Activated naive CD8-positive, alpha-beta T cell treated with anti-CD3 and anti-CD28 coated beads, Interleukin-2, amount 50 U/mL, for 24 hours (primary cell): ENCODE measurements around the gene ATF6B.

Experiments used
- ATAC-seq: fragments of 150-1000 bp; cut with Tn5 transposase; one replicate; pipeline ENCODE4 v1.10.0; 2021
- DNase-seq: peaks from one replicate; pipeline ENCODE4 v3.0.0; 2021
- H3K27ac Mint-ChIP-seq: one replicate; pipeline ENCODE4 v1.8.0; 2021; ENCODE audit warnings: mild to moderate bottlenecking, mixed read lengths
- H3K27me3 Mint-ChIP-seq: one replicate; pipeline ENCODE4 v1.8.0; 2021; ENCODE audit warnings: mixed read lengths
- H3K36me3 Mint-ChIP-seq: one replicate; pipeline ENCODE4 v1.8.0; 2021; ENCODE audit warnings: low read depth, mixed read lengths
- H3K4me1 Mint-ChIP-seq: one replicate; pipeline ENCODE4 v1.8.0; 2021; ENCODE audit warnings: mixed read lengths
- H3K4me3 Mint-ChIP-seq: one replicate; pipeline ENCODE4 v1.8.0; 2021; ENCODE audit warnings: mild to moderate bottlenecking, moderate library complexity, mixed read lengths
- H3K9me3 Mint-ChIP-seq: one replicate; pipeline ENCODE4 v1.8.0; 2021; ENCODE audit warnings: mixed read lengths

ATF6B gene

DNA sequence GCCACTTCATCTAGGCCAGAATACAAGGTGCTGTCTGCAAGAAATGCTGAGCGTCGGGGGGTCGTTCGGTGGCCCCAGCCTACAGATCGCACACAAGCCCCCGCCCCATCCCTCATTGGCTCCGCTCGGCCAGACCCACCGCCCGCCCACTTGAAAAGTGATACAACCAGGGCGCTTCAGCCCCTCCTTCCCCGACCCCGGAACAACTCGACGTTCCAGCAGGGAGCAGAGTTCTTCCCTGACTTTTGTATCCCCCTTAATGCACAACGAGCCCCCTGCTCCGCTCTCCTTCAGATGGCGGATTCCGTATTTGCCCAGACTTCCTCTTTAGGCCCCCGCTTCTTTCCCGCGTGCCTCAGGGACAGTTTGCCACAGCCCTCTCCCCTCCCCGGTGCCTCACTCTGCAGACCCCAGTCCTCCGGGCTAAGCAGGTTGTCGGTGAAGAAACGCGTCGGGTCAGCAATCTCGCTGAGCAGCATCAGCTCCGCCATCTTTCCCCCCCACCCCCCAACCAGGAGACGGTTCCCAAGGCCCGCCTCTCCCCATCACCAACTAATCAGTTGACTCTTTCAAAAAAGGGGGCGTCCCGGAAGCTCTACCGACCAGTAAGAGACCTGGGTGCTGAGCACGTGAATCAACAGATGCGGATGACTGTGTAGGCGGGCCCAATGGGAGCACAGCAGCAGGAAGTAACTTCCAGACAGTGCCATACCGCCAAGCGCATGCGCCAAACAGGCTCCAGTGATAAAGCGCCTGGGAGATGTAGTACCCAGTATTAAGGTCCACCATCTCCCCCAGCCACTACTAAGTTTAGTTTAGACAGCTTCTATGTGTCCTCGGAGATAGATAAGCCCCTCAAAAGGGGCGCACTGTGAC is at the start of gene ATF6B:
Gene ATF6B, minus strand, starts transcription at position 530 of the 876 bp plus-strand sequence. Its CDS starts 39 bp downstream, at position 491.
- Mint-ChIP-seq H3K4me1 (peaks cover 37% of the 10 kb centered on the region), H3K36me3 (peaks cover 9% of the 10 kb centered on the region), H3K4me3 (peak within 1 kb of the TSS; percentile 99)

DNA sequence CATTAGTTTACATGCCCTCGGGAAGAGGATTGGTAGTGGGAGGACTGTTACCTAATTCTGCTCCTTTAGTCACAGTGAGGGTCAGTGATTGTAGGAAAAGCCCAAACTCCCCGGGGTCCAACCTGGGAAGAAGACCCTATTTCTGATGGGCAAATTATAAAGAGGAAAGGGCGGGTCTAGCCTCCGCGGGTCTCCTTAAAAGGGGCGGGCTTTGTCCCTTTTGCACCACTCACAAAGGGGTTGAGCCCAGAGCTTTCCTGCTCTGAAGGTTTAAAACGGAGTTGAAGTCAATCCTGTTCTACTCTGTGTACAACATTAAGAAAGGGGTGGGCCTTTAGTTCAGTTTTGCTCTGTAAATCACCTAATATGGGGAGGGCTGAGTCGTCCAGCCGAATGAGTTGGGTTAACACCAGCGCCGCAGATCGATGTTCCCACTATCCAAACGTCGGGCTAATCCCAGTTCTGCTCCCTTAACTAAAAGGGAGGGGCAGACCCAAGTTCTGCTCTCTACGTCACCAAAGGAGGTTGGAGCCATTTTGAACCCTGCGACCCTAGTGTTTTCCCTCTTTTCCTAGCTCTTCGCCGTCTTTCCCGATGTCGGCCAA is 49.2 kb upstream of the ATF6B start:
- DNase-seq (peak; percentile 49), ATAC-seq (no peak)
- Mint-ChIP-seq H3K27me3 (no peaks in the 10 kb centered on the region), H3K36me3 (peaks cover 26% of the 10 kb centered on the region), H3K4me3 (peak overlapping the region; percentile 96), H3K9me3 (no peaks in the 10 kb centered on the region), H3K27ac (peak overlapping the region; percentile 93), H3K4me1 (peaks cover 77% of the 10 kb centered on the region)

More for the DNA sequence above, at the start of gene ATF6B:
- ATAC-seq (peak; percentile 94), DNase-seq (peak; percentile 95)
- Mint-ChIP-seq H3K27ac (peak within 1 kb of the TSS; percentile 96), H3K27me3 (no peaks in the 10 kb centered on the region), H3K9me3 (no peaks in the 10 kb centered on the region)

DNA sequence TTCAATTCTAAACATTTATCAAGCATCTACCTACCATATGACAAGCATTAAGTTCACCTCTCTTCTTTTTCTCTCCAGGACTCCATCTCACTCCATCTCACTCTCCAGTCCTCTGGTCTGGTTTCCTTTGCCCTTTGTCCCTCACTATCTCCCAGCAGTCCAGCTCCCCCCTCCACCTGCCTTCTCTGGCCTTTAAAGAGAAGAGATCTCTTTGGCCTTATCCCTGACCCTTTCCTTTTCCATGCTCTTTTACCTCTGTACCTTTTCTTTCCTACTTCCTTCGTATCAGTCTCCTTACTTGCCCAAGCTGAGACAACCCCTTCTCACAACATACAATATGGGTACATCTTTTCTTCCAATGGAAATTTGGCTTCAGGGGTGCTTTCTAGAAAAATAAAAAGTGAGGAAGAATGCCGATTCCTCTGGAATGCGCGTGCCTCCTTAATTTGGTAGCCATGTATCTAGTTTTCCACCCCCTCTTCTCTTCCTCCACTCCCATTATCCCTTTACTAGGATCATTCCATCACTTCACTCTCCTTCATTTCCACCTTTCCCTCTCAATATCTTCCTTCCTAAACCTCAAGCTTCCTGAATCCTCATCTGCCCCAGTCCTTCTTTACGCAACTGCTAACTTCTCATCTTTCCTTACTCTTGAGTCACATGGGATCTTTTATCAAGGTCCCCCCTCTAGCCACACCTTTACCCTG is 48.6 kb upstream of the ATF6B start:
- Mint-ChIP-seq H3K4me3 (peak overlapping the region; percentile 96), H3K27ac (peak overlapping the region; percentile 93), H3K4me1 (peaks cover 77% of the 10 kb centered on the region), H3K36me3 (peaks cover 26% of the 10 kb centered on the region), H3K27me3 (no peaks in the 10 kb centered on the region), H3K9me3 (no peaks in the 10 kb centered on the region)
- ATAC-seq (no peak), DNase-seq (no peak)

DNA sequence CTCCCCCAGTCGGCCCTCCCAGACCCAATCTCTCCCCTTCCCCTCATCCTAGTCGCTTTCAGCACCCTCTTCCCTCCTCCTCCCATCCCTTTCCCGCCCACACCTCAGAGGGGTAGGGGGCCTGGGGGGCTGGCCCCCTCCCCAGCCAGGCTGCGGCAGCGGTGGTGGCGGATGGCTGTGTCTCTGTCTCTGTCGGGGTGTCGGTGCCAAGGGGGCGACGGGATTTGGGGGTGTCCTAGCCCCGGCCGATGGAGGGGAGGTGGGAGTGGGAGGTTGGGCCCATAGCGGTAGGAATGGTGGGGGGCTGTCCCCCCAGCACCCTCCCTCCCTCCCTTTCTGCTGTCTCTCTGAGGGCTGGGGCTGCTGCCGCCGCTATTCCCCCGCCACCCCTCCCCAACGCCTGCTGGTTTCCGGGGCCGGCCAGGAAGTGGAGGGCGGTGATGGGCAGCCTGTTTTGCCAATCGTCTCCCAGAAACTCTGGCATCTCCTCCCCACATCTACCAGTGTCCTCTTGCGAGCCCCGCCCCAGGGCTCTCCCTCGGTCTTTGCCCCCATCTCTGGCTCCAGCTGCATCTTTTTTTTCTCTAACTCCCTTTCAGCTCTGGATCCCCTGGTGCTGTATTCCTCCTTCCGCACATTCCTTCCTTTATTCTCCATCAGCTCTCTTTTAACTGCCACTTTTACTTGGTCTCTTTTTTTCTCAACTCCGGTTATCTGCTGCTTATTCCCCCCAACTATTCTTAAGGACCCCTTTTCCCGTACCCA is 47.8 kb upstream of the ATF6B start, which contains the start of gene AGPAT1:
Gene AGPAT1, minus strand, starts transcription at position 374 of the 765 bp plus-strand sequence. CDS start 4,588 bp downstream, outside the sequence.
- Mint-ChIP-seq H3K9me3 (no peaks in the 10 kb centered on the region), H3K27ac (peak within 1 kb of the TSS; percentile 93), H3K4me3 (peak within 1 kb of the TSS; percentile 96), H3K36me3 (peaks cover 22% of the 10 kb centered on the region), H3K4me1 (peaks cover 74% of the 10 kb centered on the region), H3K27me3 (no peaks in the 10 kb centered on the region)
- DNase-seq (peak; percentile 99), ATAC-seq (peak; percentile 57)

DNA sequence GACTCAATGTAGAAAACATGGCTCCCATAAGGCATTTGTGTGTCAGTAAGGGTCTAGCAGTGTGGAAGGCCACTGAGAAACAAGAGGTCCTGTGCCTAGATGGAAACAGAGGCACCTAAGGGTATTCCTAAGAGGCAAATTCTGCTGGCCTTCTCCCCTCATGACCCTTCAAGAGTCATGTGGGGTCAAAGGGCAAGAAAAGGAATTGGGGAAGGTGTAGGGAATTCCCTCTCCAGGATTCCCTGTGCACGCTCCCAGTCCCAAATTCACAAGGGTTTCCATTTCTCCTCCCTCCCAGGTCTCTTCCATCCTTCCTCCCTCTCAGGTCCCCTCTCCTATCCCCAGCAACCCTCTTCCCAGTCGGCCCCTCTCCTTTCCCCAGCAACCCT is 47.3 kb upstream of the ATF6B start:
- H3K36me3 Mint-ChIP-seq = peaks cover 18% of the 10 kb centered on the region
- no peaks in the 10 kb centered on the region for H3K27me3 Mint-ChIP-seq
- H3K4me3 Mint-ChIP-seq = peak overlapping the region; percentile 96
- no peaks in the 10 kb centered on the region for H3K9me3 Mint-ChIP-seq
- DNase-seq (no peak), ATAC-seq (no peak)
- H3K27ac Mint-ChIP-seq = peak overlapping the region; percentile 59
- peaks cover 69% of the 10 kb centered on the region for H3K4me1 Mint-ChIP-seq

DNA sequence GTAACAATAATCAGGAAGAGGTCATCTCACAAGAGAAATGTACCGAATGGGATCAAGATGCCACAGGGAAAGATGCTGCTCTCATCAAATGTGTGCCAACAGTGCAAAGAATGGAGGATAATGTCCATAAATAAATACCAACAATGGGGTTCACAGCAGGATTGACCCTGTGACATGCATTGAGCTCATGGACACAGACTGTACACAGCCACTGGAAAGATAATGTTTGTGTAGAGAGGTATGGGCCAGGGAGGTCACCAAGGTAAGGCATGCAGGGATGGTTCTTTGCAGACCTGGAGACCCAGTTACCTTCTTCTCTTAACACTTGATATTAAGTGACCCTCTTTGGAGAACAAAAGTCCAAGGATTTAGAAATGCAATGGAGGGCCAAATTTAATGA is 46.4 kb upstream of the ATF6B start:
- ATAC-seq = no peak
- Mint-ChIP-seq H3K36me3 (peaks cover 18% of the 10 kb centered on the region), H3K9me3 (no peaks in the 10 kb centered on the region), H3K27ac (peak overlapping the region; percentile 3), H3K4me3 (peak overlapping the region; percentile 96), H3K4me1 (peaks cover 61% of the 10 kb centered on the region), H3K27me3 (no peaks in the 10 kb centered on the region)
- DNase-seq = no peak

DNA sequence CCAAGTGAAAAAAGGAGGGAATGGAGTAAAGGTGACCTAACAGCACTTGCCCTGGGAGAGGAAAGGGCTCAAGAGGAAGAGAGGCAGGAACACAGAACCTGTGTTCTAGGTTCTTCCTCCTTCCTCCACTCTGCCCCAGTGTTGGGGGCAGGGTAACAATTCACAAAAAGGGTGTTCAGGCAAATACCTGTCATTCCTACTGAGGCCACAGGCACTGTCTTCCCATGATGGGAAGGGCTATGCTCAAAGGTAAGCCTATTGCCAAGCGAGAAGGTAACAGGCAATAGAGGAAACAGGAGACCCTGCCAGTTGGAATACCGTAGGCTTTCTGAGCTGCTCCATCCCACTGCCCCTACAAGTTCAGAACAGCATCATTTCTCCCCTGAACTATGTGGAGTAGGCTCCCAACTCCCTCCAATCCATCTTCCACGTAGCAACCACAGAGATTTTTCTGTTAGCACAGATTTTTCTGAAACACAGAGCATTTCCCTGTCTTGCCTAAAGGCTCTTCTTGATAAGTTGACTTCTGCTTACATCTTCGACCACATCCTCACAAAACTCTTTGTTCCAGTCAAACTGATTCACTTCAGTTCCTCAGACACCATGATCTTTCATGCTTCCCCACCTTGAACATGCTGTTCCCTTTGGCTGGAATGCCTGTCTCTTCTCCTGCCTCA is 45.1 kb upstream of the ATF6B start:
- H3K4me3 Mint-ChIP-seq = no peak overlapping the region
- H3K4me1 Mint-ChIP-seq = peaks cover 50% of the 10 kb centered on the region
- no peaks in the 10 kb centered on the region for H3K27me3 Mint-ChIP-seq
- H3K36me3 Mint-ChIP-seq = peaks cover 15% of the 10 kb centered on the region
- no peaks in the 10 kb centered on the region for H3K9me3 Mint-ChIP-seq
- H3K27ac Mint-ChIP-seq = peak overlapping the region; percentile 3
- no peak for DNase-seq
- no peak for ATAC-seq

DNA sequence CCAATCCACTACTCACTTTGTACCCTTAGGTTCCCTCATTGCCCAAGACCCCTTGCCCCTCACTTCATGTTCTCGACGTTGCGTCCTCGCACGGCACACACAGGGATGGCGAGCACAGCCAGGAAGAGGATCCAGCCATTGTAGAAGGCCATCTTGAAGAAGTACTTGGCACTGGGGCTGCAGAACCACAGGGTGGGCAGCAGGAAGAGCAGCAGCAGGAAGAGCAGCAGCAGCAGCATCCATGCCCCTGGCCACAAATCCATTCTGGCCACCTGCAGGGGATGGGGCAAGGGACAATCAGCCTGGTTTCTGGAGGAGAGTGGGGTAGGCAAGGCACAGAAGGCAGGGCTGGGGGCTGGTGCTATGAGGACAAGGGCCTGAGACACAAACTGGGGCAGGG is 43.2 kb upstream of the ATF6B start:
- no peak overlapping the region for H3K4me3 Mint-ChIP-seq

DNA sequence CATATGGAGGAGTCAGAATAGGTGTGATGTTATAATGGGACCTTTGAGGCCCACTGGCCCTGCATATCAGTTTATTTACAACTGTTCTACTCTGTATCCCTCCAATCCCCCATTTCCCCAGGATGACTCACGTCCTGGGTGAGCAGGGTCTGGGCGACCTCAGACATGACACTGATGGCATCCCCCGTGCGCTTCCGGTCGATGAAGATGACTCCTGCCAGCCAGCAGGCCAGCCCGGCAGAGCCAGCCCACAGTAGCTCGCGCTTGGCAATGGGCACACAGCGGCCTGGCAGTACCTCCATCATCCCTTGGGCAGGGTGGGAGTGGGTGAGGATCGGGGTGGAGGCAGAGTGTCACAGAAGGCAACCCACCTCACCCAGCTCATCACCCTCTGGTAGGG is 42.2 kb upstream of the ATF6B start:
- ATAC-seq = no peak
- DNase-seq = no peak
- Mint-ChIP-seq H3K4me3 (no peak overlapping the region), H3K27me3 (no peaks in the 10 kb centered on the region), H3K36me3 (peaks cover 15% of the 10 kb centered on the region), H3K9me3 (no peaks in the 10 kb centered on the region), H3K27ac (peak overlapping the region; percentile 20), H3K4me1 (peaks cover 28% of the 10 kb centered on the region)

More for the DNA sequence above, 43.2 kb upstream of the ATF6B start:
- no peak overlapping the region for H3K27ac Mint-ChIP-seq
- no peaks in the 10 kb centered on the region for H3K9me3 Mint-ChIP-seq
- peaks cover 15% of the 10 kb centered on the region for H3K36me3 Mint-ChIP-seq
- peaks cover 31% of the 10 kb centered on the region for H3K4me1 Mint-ChIP-seq
- no peaks in the 10 kb centered on the region for H3K27me3 Mint-ChIP-seq
- DNase-seq (no peak), ATAC-seq (no peak)

DNA sequence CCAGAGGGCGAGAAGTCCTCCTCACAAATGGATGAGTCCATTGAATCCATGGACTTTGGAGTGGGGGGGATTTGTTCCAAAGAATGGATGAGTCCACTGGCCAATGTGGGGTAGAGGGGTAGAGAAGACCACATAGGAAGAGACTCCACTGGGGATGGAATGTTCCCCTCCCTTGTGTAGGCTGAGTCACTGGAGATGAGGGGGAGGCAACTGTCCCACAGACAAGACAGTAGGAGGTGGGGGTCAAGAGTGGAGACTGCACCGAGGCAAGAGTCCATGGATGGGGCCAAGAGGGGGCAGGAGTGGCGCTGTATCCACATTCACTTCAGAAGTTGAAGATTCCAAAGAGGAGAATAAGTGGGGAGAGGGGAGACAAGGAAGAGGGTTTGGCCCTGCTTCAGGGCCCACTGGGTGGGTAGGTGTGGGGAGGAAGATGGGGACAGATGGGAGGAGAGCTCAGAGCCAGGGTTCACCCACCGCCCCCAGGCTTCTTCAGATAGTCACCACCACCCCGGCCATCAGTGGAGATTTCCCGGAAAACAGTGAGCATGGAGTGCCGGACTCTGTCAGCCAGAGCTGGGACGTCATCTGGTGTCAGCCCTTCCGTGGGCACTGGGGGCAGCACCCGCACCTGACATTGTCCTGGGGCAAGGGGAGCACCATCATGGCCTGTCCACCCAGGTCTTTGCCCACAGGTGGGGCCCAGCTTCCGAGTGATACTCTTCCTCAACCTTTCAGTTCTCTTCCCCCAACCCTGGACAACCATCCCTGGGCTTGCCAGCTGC is 41.0 kb upstream of the ATF6B start:
- peaks cover 15% of the 10 kb centered on the region for H3K4me1 Mint-ChIP-seq
- H3K27ac Mint-ChIP-seq = no peak overlapping the region
- H3K36me3 Mint-ChIP-seq = peaks cover 18% of the 10 kb centered on the region
- DNase-seq (no peak), ATAC-seq (no peak)
- H3K4me3 Mint-ChIP-seq = no peak overlapping the region
- no peaks in the 10 kb centered on the region for H3K27me3 Mint-ChIP-seq
- no peaks in the 10 kb centered on the region for H3K9me3 Mint-ChIP-seq

DNA sequence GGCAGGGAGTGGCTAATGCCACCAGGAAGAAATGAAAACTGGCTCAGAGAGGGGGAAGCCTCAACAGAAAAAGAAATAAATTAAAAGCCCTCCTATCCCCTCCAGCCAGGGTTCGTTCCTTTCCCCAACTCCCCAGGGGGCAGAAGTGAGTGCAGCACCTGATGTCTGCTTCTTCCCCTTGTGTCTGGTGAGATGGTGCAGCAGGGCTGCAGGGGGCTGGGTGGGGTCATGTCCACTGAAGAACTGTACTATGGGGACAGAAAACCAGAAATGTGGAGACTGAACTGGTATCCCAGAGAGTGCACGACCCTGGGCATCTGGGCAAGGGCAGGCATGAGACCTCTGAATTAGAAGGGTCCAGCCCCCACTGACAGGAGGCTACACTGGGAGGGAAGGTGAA is 40.3 kb upstream of the ATF6B start:
- DNase-seq = no peak
- H3K4me1 Mint-ChIP-seq = peaks cover 8% of the 10 kb centered on the region
- no peak for ATAC-seq
- H3K36me3 Mint-ChIP-seq = peaks cover 18% of the 10 kb centered on the region
- no peaks in the 10 kb centered on the region for H3K9me3 Mint-ChIP-seq
- no peaks in the 10 kb centered on the region for H3K27me3 Mint-ChIP-seq
- H3K27ac Mint-ChIP-seq = no peak overlapping the region
- no peak overlapping the region for H3K4me3 Mint-ChIP-seq

DNA sequence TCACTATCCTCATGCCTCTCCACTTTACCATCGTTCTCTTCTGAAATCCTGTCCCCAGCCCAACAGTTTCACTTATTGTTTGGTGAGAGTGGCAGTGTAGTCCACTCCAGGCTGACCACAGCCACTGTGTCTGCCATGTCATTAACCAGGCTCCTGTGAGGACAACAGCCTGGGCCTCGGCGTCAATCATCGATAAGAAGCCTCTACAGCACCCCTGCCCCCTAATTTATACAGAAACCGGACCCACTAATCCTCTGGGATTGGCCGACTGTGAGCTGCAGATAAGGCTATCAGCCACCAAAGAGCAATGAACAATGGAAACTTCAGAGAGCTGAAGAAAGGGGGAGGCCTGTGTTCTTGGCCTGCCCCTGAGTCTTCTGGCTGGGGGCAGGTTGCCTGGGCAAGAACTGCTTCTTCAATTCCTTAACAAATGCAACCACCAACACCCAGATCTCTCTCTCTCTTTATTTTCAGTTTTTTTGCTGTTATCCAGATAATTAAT is 39.8 kb upstream of the ATF6B start:
- H3K9me3 Mint-ChIP-seq = no peaks in the 10 kb centered on the region
- no peak overlapping the region for H3K4me3 Mint-ChIP-seq
- H3K27me3 Mint-ChIP-seq = no peaks in the 10 kb centered on the region
- H3K4me1 Mint-ChIP-seq = peaks cover 3% of the 10 kb centered on the region
- H3K36me3 Mint-ChIP-seq = peaks cover 20% of the 10 kb centered on the region
- ATAC-seq (no peak), DNase-seq (no peak)
- H3K27ac Mint-ChIP-seq = no peak overlapping the region
